Glomerular endothelial cell (primary cell): ENCODE results near the gene GLYR1. TPM values are rescaled to one million over a fixed set of nuclear protein-coding genes. Genes with fewer than 3 reads are reported as not detected.

Experiments
- DNase-seq: peaks from one replicate; pipeline ENCODE4 v3.0.0-alpha.2; 2011; ENCODE audit warnings: low read depth, low spot score; ENCODE audit errors: extremely low read depth
- total RNA-seq: library from RNA; depleted of rRNA; stranded (reverse); fragments of >200 nt; gene quantifications from 2 replicates; pipeline ENCODE4 v1.2.3, GENCODE V29; 2015

Gene GLYR1
- total RNA-seq, 1 donor from 2014 or later = 57.7 TPM

DNA sequence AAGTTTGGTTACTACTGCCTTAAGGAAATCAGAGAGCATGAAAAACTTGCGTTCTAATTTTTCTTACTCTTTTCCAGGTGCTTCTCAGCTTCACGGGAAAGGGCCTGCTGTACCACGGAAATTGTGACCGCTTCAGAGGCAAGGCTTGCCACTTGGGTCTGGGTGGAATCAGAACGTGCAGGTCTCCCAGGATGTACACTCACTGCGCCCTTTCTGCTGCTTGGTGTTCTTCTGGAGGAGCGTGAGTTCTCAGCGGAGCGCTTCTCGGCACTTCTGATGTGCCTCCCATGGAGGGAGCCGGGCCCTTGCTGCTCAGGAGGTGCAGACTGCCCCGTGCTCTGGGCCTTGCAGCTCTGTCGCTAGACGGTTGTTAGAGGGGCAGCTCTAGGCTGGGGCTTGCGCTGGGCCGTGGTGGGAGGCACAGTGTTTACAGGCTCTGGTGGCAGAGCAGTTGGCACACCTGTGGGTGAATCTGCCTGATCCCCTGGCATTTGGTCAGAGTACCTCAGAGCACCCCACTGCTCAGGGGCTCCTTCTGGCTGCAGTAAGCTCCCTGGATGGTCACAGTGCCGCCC, 33.0 kb upstream of the GLYR1 start:
- DNase-seq = no peak

GRCh38 chr16:4879049-4879448, 32.0 kb upstream of the GLYR1 start:
- DNase-seq = no peak

- DNase-seq = no peak
Measured at GRCh38 chr16:4877380-4877685, 30.2 kb upstream of the GLYR1 start.

DNA sequence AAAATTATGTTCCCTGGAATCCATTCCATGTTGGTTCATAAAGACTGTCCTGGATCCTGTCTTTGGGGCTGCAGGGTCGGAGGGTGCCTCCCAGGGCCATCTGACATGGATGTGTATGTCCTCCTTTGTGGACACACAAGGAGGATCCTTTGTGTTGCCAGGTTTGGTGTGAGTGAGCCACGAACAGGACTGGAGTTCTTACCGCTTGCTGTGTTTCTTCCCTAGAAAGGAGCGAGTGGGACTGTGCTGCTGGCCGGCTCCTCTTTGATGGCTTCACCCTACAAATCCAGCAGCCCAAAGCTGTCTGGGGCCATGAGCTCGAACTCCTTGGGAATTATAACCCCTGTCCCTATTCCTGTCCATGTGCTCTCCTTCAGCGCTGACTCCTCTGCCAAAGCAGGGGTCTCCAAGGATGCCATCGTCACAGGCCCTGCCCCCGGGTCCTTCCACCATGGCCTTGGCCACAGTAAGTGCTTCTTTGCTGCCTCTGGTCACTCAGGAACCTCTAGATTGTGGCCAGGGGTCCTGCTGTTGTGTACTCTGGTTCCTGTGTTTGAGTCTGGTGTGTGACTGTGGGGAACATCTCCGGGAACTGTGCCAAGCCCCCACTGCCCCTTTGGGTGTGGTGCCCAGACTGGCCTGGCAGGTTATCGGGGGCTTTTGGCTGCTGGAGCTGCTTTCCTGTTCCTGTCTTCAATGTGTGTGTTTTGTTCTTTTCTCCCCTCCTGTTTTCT, 29.7 kb upstream of the GLYR1 start:
- DNase-seq = no peak

DNA sequence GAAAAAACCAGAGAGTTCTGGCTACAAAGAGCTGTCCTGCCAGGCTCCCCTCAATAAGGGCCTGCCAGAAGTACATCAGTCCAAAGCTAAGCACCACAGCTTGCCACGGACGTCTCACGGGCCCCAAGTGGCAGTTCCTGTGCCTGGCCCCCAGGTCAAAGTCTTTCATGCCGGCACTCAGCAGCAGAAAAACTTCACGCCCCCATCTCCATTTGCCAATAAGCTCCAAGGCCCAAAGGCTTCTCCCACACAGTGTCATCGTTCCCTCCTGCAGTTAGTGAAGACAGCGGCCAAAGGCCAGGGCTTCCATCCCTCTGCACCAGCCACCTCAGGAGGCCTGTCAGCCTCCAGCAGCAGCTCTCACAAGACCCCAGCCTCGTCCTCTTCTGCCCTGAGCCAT, 27.6 kb upstream of the GLYR1 start:
- no peak for DNase-seq

DNA sequence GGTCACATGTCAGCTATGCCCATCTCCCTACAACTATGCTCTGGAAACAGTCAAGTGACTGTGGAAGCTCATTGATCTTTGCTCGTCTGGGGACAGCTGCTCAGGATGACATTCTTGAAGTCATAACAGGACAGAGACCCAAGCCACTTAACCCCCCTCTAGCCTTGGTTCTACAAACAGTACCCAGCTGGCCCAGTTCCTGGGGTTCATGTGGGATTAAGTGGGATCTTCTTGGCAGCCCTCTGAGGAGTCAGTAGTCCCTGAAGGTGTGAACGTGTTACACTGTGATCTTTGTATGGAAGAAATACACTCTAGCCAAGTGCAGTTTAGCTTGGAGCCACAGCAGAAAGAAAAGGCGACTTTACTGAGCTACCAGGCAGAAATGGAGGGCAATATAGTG, 26.0 kb upstream of the GLYR1 start:
- DNase-seq = no peak

DNA sequence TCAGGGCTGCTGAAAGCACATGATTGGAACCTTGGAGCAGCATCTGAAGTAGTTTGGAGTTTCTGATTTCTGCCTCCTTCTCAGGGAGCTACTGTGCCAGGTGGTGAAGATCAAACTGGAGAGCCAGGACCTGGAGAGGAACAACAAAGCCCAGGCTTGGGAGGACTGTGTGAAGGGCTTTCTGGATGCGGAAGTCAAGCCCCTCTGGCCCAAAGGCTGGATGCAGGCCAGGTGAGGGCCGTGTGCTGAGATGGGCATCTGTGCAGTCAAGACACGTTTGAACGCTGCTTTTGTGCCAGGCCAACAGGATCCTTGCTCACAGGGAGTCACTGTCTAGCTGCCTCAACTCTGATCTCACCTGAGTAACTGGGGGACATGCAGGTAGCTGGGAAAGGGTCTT, 24.0 kb upstream of the GLYR1 start:
- DNase-seq = no peak

GRCh38 chr16:4870138-4870671, 23.1 kb upstream of the GLYR1 start:
- DNase-seq = no peak

DNA sequence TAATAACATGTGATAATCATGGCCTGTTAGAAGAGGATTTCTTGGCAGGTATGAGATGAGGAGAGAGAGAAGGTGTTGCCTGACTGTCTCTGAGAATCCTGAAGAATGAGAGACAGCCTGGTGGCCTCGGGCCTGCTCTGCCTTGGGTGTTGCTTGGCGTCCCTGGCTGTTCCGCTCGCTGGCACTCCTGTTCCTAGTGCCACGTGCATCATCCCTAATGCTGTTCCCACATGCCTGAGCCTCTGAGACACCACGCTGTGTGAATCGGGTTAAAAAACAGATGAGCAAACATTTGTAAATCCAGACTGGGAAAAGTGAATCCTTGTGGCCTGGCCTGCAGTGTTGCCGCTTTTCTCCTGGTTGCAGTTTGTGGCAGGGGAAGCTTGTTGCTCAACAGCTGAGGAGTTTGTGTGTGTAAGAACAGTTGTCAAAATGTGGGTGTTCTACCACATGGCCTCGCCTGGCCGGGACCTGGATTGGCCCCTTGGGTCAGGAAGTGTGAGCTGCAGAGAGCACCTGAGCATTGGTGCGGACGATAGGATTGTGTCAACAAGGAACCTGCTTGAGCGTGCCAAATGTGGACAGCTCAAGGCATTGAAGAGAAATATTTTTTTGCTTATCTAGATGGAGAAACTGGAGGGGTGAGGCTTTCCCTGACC, 22.2 kb upstream of the GLYR1 start:
- DNase-seq = no peak

DNA sequence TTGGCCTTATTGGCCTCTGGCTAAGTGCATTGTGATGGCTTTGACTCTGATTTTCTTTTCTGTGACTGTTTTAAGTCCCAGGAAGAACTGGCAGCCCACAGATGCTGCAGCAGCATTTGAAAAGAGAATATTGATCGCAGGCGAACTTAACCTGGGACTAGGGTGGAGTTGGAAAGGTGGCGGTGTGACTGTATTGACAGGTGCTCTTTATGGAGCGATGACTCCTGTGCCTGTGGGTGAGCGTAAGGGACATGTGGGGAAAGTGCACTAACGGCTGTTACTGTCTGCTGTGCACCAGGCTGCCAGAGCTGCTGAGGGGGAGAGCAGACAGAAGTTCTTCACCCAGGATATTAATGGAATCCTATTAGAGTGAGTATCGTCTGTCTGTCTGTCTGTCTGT, 21.4 kb upstream of the GLYR1 start:
- no peak for DNase-seq

DNA sequence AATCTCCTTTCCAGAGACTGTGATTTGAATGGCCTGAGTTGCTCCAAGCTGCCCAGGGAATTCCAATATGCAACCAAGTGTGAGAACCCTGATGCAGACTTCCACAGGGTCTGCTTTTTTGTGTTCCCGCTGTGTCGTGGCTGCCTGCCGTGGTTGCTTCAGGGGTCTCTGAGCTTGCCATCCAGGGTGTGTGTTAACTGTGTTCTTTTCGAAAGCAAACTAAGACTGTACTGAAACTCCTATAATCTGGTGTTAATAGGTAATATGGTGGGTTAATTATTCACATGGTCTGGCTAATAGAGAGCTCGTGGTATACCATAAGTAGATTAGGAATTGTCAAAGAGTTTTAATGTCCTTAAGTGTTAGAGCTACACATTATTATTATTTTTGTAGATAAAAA, 20.9 kb upstream of the GLYR1 start:
- no peak for DNase-seq

GRCh38 chr16:4866586-4866985, 19.5 kb upstream of the GLYR1 start:
- no peak for DNase-seq

DNA sequence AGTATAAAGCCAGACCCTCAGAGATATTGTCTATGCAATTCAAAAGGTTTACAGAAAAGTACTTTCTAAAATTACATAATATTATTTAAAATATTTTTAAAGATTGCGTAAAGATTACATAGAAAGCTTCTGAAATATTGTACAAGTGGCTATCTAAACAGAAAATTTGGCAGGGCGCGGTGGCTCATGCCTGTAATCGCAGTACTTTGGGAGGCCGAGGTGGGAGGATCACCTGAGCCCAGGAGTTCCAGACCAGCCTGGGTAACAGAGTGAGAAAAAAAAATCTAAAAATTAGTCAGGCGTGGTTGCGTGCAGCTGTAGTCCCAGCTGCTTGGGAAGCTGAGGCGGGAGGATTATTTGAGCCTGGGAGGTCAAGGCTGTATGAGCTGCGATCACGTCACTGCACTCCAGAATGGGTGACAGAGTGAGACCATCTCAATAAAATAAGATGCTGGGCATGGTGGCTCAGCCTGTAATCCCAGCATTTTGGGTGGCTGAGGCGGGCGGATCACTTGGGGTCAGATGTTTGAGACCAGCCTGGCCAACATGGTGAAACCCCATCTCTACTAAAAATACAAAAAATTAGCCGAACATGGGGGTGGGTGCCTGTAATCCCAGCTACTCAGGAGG, 18.3 kb upstream of the GLYR1 start:
- no peak for DNase-seq

GRCh38 chr16:4864728-4865127, 17.6 kb upstream of the GLYR1 start:
- no peak for DNase-seq

DNA sequence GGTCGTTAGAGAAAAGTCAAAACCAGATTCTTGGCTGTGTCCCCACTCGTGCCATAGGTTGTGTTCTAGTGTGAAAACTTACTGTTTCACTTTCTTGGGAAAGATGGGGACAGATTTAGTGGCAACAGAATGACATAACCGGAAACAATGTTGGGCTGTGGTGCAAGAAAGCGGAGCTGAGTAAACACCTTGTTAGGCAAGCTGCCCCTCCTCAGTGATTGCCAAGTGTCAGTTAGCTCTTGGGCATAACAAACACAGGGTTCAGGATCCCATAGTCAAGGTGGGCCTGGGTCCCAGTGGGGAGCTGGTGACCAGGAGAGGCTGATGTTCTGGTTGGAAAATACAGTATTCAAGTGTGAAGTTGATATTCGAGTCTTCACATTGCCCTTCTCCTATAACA, 15.6 kb upstream of the GLYR1 start:
- DNase-seq = no peak

DNA sequence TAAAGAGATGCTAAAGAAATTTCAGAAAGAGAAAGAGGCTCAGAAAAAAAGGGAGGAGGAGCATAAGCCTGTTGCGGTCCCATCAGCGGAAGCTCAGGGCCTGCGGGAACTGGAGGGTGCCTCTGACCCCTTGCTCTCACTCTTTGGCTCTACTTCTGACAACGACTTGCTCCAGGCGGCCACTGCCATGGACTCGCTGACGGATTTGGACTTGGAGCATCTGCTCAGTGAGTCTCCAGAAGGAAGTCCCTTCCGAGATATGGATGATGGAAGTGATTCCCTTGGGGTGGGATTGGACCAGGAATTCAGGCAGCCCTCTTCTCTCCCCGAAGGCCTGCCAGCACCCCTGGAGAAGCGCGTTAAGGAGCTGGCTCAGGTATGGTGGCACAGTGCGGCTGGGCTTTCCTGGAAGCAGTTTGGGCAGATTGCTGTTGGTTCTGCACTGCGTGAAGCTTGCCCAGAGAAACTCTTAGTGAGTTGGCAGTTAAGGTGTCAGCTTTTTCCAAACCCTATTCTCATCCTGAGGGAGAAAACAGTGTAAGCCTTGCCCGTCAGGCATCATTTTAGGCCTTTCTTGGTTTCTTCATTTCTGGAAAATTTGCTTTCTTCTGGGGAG, 13.7 kb upstream of the GLYR1 start:
- DNase-seq = no peak

- no peak for DNase-seq
Measured at GRCh38 chr16:4859900-4860255, 12.8 kb upstream of the GLYR1 start.

DNA sequence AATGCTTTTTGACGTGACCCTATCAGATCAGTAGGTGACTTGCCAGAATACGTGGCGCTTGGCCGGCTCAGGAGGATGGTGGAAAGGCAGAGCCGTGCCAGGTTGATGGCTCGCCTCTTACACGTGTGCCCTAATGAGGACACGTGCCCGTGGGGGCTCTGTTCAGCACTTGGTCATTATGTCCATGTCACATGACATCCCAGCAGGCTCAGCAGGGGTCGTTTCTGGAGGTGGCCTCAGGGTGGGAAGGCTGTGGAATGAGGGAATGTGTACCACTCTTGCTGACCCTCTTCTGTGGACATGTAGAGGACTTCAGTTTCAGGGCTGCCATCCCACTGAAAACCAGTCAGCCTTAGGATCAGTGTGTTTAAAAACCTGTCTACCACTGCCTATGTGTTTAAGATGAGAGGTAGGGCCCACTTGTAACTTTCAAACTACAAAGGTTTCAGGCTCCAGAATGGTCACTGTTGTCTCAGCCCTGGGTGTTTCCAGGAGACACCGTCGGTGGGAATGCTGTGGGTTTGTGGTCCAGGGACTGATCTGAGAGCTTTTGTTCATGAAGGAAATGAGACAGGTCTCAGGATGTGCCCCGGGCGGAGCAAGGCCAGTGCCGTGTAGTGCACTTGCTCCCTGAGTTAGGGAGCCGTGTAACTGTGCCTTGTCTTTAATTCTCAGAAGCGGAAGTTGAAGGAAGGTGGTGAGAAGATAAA, 12.3 kb upstream of the GLYR1 start:
- no peak for DNase-seq

DNA sequence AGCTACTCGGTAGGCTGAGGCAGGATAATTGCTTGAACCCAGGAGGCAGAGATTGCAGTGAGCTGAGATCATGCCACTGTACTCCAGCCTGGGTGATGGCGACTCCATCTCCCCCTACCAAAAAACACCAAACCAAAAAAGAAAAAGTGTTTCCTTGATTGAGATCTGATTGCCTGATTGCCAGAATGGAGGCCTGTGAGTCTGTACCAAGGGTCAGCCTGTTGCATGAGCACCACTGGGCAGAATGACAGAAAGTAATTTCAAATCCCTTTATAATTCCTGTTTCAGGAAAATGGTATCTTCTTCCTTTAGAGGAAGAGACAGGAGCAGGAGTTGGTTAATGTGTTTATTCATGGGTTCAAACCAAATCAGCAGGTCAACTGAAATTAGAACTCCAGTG, 8.7 kb upstream of the GLYR1 start:
- DNase-seq = no peak

- no peak for DNase-seq
Measured at GRCh38 chr16:4855371-4855770, 8.3 kb upstream of the GLYR1 start.
